Osteocyte (in vitro differentiated cells): Measurements from ENCODE around the gene SP2. TPM values are rescaled to one million over a fixed set of nuclear protein-coding genes. Genes with fewer than 3 reads are reported as not detected.

Source experiments
- DNase-seq: peaks from one replicate; pipeline ENCODE4 v3.0.0; 2021; ENCODE audit warnings: mixed read lengths; ENCODE audit not compliant: unreplicated experiment; ENCODE audit errors: extremely low spot score
- H3K27ac Mint-ChIP-seq: one replicate; pipeline ENCODE4 v1.8.0; 2021; ENCODE audit warnings: mild to moderate bottlenecking, mixed read lengths; ENCODE audit not compliant: unreplicated experiment
- H3K27me3 Mint-ChIP-seq: one replicate; pipeline ENCODE4 v1.8.0; 2021; ENCODE audit warnings: mixed read lengths; ENCODE audit not compliant: unreplicated experiment
- H3K36me3 Mint-ChIP-seq: one replicate; pipeline ENCODE4 v1.8.0; 2021; ENCODE audit warnings: mixed read lengths; ENCODE audit not compliant: unreplicated experiment
- H3K4me1 Mint-ChIP-seq: one replicate; pipeline ENCODE4 v1.8.0; 2021; ENCODE audit warnings: mixed read lengths; ENCODE audit not compliant: unreplicated experiment
- H3K4me3 Mint-ChIP-seq: one replicate; pipeline ENCODE4 v1.8.0; 2021; ENCODE audit warnings: mild to moderate bottlenecking, moderate library complexity, mixed read lengths; ENCODE audit not compliant: unreplicated experiment
- H3K9me3 Mint-ChIP-seq: one replicate; pipeline ENCODE4 v1.8.0; 2021; ENCODE audit warnings: mixed read lengths; ENCODE audit not compliant: unreplicated experiment
- CTCF ChIP-seq: fragments of 200-600 bp; sonication (generic); IDR thresholded peaks from 2 replicates; pipeline ENCODE4 v1.5.0; 2021; ENCODE audit warnings: antibody characterized with exemption, mild to moderate bottlenecking, moderate library complexity
- total RNA-seq: library from RNA; stranded (reverse); gene quantifications from 2 replicates; pipeline ENCODE4 v1.2.1, GENCODE V29; 2021

SP2 gene
- total RNA-seq, 1 donor from 2014 or later = 19.9 TPM

GRCh38 chr17:47952171-47953021 is 56.4 kb downstream of the SP2 start:
- Mint-ChIP-seq H3K4me1 (peaks cover 9% of the 10 kb centered on the region), H3K4me3 (no peak overlapping the region), H3K9me3 (no peaks in the 10 kb centered on the region), H3K27ac (no peak overlapping the region), H3K27me3 (no peaks in the 10 kb centered on the region), H3K36me3 (no peaks in the 10 kb centered on the region)
- TF ChIP-seq CTCF = no peak
- no peak for DNase-seq

DNA sequence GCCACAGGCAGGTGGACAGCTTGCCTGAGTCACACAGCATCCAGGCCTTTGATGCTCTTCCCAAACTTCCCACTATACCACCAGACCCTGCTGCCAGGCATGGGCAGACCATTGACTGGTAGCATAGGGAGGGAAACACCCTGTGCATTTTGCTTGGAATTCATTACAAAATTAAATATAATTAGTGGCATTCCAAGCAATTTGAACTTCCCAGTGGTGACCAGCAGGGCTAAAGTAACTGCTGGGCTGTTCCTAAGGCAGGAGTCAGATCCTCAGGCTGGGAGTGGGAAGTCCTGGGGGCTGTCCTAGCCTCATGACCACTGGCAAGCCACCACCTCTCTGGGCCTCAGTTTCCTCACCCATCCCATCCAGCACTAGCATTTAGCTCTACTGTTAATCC is 57.9 kb downstream of the SP2 start:
- no peak for TF ChIP-seq CTCF
- H3K36me3 Mint-ChIP-seq = no peaks in the 10 kb centered on the region
- no peaks in the 10 kb centered on the region for H3K9me3 Mint-ChIP-seq
- no peaks in the 10 kb centered on the region for H3K27me3 Mint-ChIP-seq
- peaks cover 9% of the 10 kb centered on the region for H3K4me1 Mint-ChIP-seq
- H3K4me3 Mint-ChIP-seq = no peak overlapping the region
- no peak for DNase-seq
- H3K27ac Mint-ChIP-seq = no peak overlapping the region

- Mint-ChIP-seq H3K4me3 (no peak overlapping the region), H3K27me3 (no peaks in the 10 kb centered on the region), H3K9me3 (no peaks in the 10 kb centered on the region), H3K36me3 (no peaks in the 10 kb centered on the region), H3K27ac (no peak overlapping the region), H3K4me1 (peaks cover 2% of the 10 kb centered on the region)
- no peak for TF ChIP-seq CTCF
- DNase-seq = no peak
Observed at GRCh38 chr17:47955497-47956461, 59.7 kb downstream of the SP2 start.

- H3K27ac Mint-ChIP-seq = no peak overlapping the region
- H3K27me3 Mint-ChIP-seq = no peaks in the 10 kb centered on the region
- peaks cover 6% of the 10 kb centered on the region for H3K9me3 Mint-ChIP-seq
- no peaks in the 10 kb centered on the region for H3K36me3 Mint-ChIP-seq
- H3K4me1 Mint-ChIP-seq = peaks cover 2% of the 10 kb centered on the region
- TF ChIP-seq CTCF = no peak
- DNase-seq = no peak
- H3K4me3 Mint-ChIP-seq = no peak overlapping the region
Observed at GRCh38 chr17:47956791-47957590, 61.0 kb downstream of the SP2 start.
